HG03103 (cell line): Measurements from ENCODE around the gene SPATA45.

Source experiments
- ATAC-seq: cut with Tn5 transposase; IDR thresholded peaks from one replicate; pipeline ENCODE4 v1.9.1; 2021; ENCODE audit warnings: low read depth; ENCODE audit not compliant: unreplicated experiment

SPATA45 gene

DNA sequence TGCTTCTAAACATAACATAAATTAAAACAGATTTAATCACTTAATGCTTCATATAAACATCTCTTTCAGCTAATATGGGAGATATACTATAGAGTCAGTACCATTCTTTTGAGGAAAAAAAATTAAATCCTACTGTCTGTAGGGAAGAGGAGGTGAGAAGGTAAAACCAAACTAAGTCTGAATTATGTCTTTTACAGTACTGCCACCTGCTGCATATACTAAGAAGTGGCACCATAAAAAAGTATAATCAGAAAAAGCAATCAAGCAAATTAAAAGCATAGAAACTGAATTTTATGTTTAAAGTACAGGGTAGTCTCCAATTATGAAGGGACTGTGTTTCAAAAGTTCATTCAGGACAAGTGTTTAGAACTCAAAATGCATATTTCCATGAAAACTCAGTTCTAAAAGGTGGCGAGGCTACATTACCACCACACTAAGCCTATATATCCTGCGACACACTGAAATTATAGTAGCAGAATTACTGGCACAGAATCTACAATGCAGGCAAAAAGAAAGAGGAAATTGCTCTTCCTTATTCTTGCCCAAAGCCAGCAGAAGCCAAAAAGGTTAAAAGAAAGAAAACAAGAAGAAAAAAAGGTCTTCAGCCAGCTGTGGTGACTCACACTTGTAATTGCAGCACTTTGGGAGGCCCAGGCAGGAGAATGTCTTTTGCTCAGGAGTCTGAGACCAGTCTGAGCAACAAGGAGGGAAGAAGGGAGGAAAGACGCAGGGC lies 64.9 kb downstream of the SPATA45 start:
- ATAC-seq: no peak

DNA sequence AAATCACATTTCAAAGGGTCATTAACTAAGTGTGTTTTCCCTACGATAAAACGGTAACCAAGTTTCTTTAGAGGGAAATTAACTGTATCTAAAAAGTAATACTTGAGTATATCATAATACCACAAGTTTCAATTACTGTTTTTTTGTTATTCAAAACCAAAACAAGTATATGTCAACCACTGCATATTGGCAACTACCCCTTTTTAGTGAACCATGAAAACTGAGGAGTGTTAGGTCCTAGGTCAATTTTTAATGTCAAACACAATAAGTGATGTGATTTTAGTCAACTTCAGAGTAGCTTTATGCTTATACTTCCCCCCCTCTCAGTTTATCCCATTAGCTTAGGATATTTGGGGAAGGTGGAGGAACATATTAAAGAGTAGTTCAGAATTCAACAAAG lies 66.2 kb downstream of the SPATA45 start:
- ATAC-seq: no peak

DNA sequence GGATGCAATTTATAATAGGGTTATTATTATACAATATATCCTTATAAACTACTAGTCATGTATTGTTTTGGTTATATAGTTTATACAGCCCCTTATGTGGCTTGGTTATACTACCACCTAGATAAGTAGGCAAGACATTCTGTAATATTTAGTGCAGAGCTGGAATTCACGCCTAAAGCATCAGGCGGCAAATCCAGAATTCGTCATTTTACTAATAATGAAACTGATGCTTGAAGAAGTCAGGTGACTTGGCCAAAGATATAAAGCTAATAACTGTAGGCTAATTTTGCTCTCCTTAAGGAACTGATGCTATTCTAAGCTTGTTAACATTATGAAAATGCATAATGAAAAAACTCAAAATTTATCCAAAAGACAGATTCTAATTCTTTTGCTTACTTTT lies 66.7 kb downstream of the SPATA45 start:
- ATAC-seq: no peak
